HUDEP-2 (cell line): Measurements from ENCODE around the gene CLEC12A.
"Not testable (repeated sequence)": the region's sequence is repeated elsewhere in the genome, so short reads cannot be mapped to it uniquely, and the experiment has no call there.

Source experiments
- DNase-seq, 76 experiments: peaks; one replicate each; lab custom pipeline; 2025; ENCODE audit not compliant: unreplicated experiment in 76 of 76; lab: John Stamatoyannopoulos, UW

CLEC12A gene

GRCh38 chr12:9971181-9971580 is at the start of gene CLEC12A:
TSS of gene CLEC12A (plus strand) at chr12:9971409. CDS start at chr12:9971597, 188 bp downstream.
- DNase-seq = no peak

GRCh38 chr12:9922429-9922828 is 48.8 kb upstream of the CLEC12A start:
- DNase-seq = no peak

GRCh38 chr12:9925705-9926393 is 45.4 kb upstream of the CLEC12A start:
- DNase-seq = peak in 7 of 76 experiments; percentile 2 to 19 (median 9)

- no peak for DNase-seq
These were observed 44.3 kb upstream of the CLEC12A start for GRCh38 chr12:9926876-9927275.

GRCh38 chr12:9928607-9929006 is 42.6 kb upstream of the CLEC12A start:
- DNase-seq = no peak

- DNase-seq = no peak
These were observed 40.0 kb upstream of the CLEC12A start for GRCh38 chr12:9931245-9931644.

GRCh38 chr12:9932270-9932669 is 38.9 kb upstream of the CLEC12A start, which contains the start of gene CLEC2A:
TSS of gene CLEC2A (minus strand) at chr12:9932370. CDS start at chr12:9932329, 41 bp downstream.
- no peak for DNase-seq

- no peak for DNase-seq
These were observed 37.3 kb upstream of the CLEC12A start for GRCh38 chr12:9933958-9934357.

GRCh38 chr12:9935026-9935425 is 36.2 kb upstream of the CLEC12A start:
- DNase-seq = no peak

- DNase-seq = no peak
These were observed 34.6 kb upstream of the CLEC12A start for GRCh38 chr12:9936591-9936990.

- no peak for DNase-seq
These were observed 30.8 kb upstream of the CLEC12A start for GRCh38 chr12:9940375-9940774.

- DNase-seq = no peak
These were observed 29.4 kb upstream of the CLEC12A start for GRCh38 chr12:9941838-9942237.

GRCh38 chr12:9943240-9943639 is 28.0 kb upstream of the CLEC12A start:
- peak in 2 of 76 experiments; percentile 1 to 2 for DNase-seq

GRCh38 chr12:9944391-9944790 is 26.8 kb upstream of the CLEC12A start:
- DNase-seq = no peak

- no peak for DNase-seq
These were observed 23.5 kb upstream of the CLEC12A start for GRCh38 chr12:9947674-9948073.

- DNase-seq = no peak
These were observed 22.5 kb upstream of the CLEC12A start for GRCh38 chr12:9948606-9949296.

- no peak for DNase-seq
These were observed 20.1 kb upstream of the CLEC12A start for GRCh38 chr12:9951026-9951675.

GRCh38 chr12:9952954-9953729 is 18.1 kb upstream of the CLEC12A start:
- DNase-seq = not testable (repeated sequence)

GRCh38 chr12:9957834-9958233 is 13.4 kb upstream of the CLEC12A start:
- no peak for DNase-seq

GRCh38 chr12:9960590-9960989 is 10.6 kb upstream of the CLEC12A start:
- no peak for DNase-seq

- no peak for DNase-seq
These were observed 10.1 kb upstream of the CLEC12A start for GRCh38 chr12:9961106-9961505.
